HCT116 (cell line): ENCODE data around the gene GJD2. TPM values are rescaled to one million over a fixed set of nuclear protein-coding genes. Genes with fewer than 3 reads are reported as not detected.
A peak's percentile ranks its signal among the peaks of the same experiment; 100 is the strongest.

Experiments used
- ATAC-seq: fragments of 200-7000 bp; cut with Tn5 transposase; 2 replicates; pipeline ENCODE4 v1.9.1; 2020; ENCODE audit warnings: mild to moderate bottlenecking, moderate library complexity
- BruUV-seq: library from RNA; stranded (reverse); fragments of 400-500 nt; replicated peaks from 2 replicates; lab custom pipeline; 2021; lab: Mats Ljungman, UMichigan
- CTCF ChIA-PET: fragments of 300-600 bp; sonication (Branson Sonifier 250); formaldehyde crosslinking; loops from one replicate; lab custom pipeline; 2021; ENCODE audit warnings: antibody characterized with exemption; lab: Charles Lee
- POLR2A ChIA-PET: fragments of 300-600, 350-600 bp; sonication (Branson Sonifier 250); formaldehyde crosslinking; loops from one replicate; lab custom pipeline; 2021; ENCODE audit warnings: antibody characterized with exemption; lab: Charles Lee
- RAD21 ChIA-PET, 2 experiments: fragments of 300-600 bp; sonication (Branson Sonifier 250); formaldehyde crosslinking; loops; one replicate each; lab custom pipeline; 2023; ENCODE audit warnings: low total read pairs in 2 of 2; ENCODE audit not compliant: uncharacterized antibody in 2 of 2, unreplicated experiment in 2 of 2, low non-redundant PET in 1 of 2; lab: Charles Lee
- DNase-seq: peaks from one replicate; pipeline ENCODE4 v3.0.0-alpha.2; 2010; ENCODE audit warnings: low read depth, low spot score
- H2AFZ ChIP-seq: fragments of 200-600 bp; shearing (Covaris generic), sonication (generic); 2 replicates; pipeline ENCODE4 v1.6.1; 2017; ENCODE audit warnings: low read depth, mixed run types, mixed read lengths, antibody characterized with exemption, low read length; ENCODE audit not compliant: poor library complexity, severe bottlenecking
- H3K27ac ChIP-seq: 2 replicates; pipeline ENCODE4 v1.5.1; 2012; ENCODE audit warnings: low read depth, low read length
- H3K27me3 ChIP-seq: fragments of 200-600 bp; sonication (generic); 2 replicates; pipeline ENCODE4 v1.6.1; 2016; ENCODE audit warnings: mixed run types, low read length, mixed read lengths; ENCODE audit not compliant: insufficient read depth
- H3K36me3 ChIP-seq, 2 experiments: fragments of 200-500 bp in 1 of 2; fragments of 200-600 bp in 1 of 2; sonication (Bioruptor generic) in 1 of 2; sonication (generic) in 1 of 2; 2 replicates each; pipeline versions ENCODE4 v1.5.1 to v1.6.1; 2014 to 2016; ENCODE audit warnings: low read length in 2 of 2, inconsistent platforms in 1 of 2, mixed read lengths in 1 of 2, mixed run types in 1 of 2; ENCODE audit not compliant: insufficient read depth in 2 of 2, control insufficient read depth in 1 of 2
- H3K4me1 ChIP-seq, 2 experiments: fragments of 200-600 bp in 1 of 2; sonication (generic) in 1 of 2; 2 replicates each; pipeline versions ENCODE4 v1.5.1 to v1.6.1; 2012 to 2017; ENCODE audit warnings: low read length in 2 of 2, inconsistent platforms in 1 of 2, mild to moderate bottlenecking in 1 of 2, mixed read lengths in 1 of 2, mixed run types in 1 of 2, moderate library complexity in 1 of 2; ENCODE audit not compliant: insufficient read depth in 2 of 2, control insufficient read depth in 1 of 2
- H3K4me2 ChIP-seq: fragments of 200-600 bp; sonication (generic); 2 replicates; pipeline ENCODE4 v1.6.1; 2017; ENCODE audit warnings: mixed run types, low read length, mixed read lengths
- H3K4me3 ChIP-seq, 2 experiments: fragments of 200-600 bp in 1 of 2; sonication (generic) in 1 of 2; replicated peaks in 1 of 2; 2 replicates each; pipeline ENCODE4 v1.5.1; 2011 to 2016; ENCODE audit warnings: low read length in 2 of 2, control low read depth in 1 of 2, low read depth in 1 of 2, mild to moderate bottlenecking in 1 of 2, mixed read lengths in 1 of 2, mixed run types in 1 of 2
- H3K79me2 ChIP-seq: fragments of 200-600 bp; sonication (generic); 2 replicates; pipeline ENCODE4 v1.6.1; 2017; ENCODE audit warnings: mild to moderate bottlenecking, mixed run types, low read length, moderate library complexity, mixed read lengths; ENCODE audit not compliant: insufficient read depth
- H3K9ac ChIP-seq: fragments of 200-600 bp; sonication (generic); 2 replicates; pipeline ENCODE4 v1.6.1; 2016; ENCODE audit warnings: low read length, mixed read lengths
- H3K9me2 ChIP-seq: fragments of 200-600 bp; sonication (generic), shearing (Covaris generic); 2 replicates; pipeline ENCODE4 v1.6.1; 2017; ENCODE audit warnings: mixed run types, mild to moderate bottlenecking, moderate library complexity; ENCODE audit not compliant: insufficient read depth
- H3K9me3 ChIP-seq, 2 experiments: fragments of 200-500 bp in 1 of 2; fragments of 200-600 bp in 1 of 2; sonication (Bioruptor generic) in 1 of 2; sonication (generic) in 1 of 2; 2 replicates each; pipeline ENCODE4 v1.6.1; 2014 to 2017; ENCODE audit warnings: low read length in 2 of 2, mixed read lengths in 2 of 2, inconsistent platforms in 1 of 2, low read depth in 1 of 2, mild to moderate bottlenecking in 1 of 2, mixed run types in 1 of 2, moderate library complexity in 1 of 2; ENCODE audit not compliant: control insufficient read depth in 1 of 2, insufficient read depth in 1 of 2
- H4K20me1 ChIP-seq: fragments of 200-600 bp; sonication (generic), shearing (Covaris generic); 2 replicates; pipeline ENCODE4 v1.6.1; 2017; ENCODE audit warnings: mixed run types, mild to moderate bottlenecking, moderate library complexity; ENCODE audit not compliant: insufficient read depth
- CBX3 ChIP-seq: IDR thresholded peaks from 2 replicates; pipeline ENCODE4 v1.6.1; 2012; ENCODE audit warnings: low read depth
- EZH2 ChIP-seq: fragments of 200-600 bp; sonication (generic); IDR thresholded peaks from 2 replicates; pipeline ENCODE4 v1.6.1; 2017; ENCODE audit warnings: antibody characterized with exemption, mixed run types
- EZH2phosphoT487 ChIP-seq: fragments of 200-600 bp; IDR thresholded peaks from 2 replicates; pipeline ENCODE4 v1.6.1; 2018; ENCODE audit warnings: antibody characterized with exemption, borderline replicate concordance
- JUND ChIP-seq: IDR thresholded peaks from 2 replicates; pipeline ENCODE4 v1.6.1; 2012
- POLR2A ChIP-seq: IDR thresholded peaks from 2 replicates; pipeline ENCODE4 v1.7.0; 2011; ENCODE audit warnings: borderline replicate concordance; ENCODE audit not compliant: insufficient read depth, insufficient read length; ENCODE audit errors: extremely low read depth
- REST ChIP-seq: IDR thresholded peaks from 2 replicates; pipeline ENCODE4 v1.6.1; 2012; ENCODE audit warnings: low read depth
- SIN3A ChIP-seq: IDR thresholded peaks from 2 replicates; pipeline ENCODE4 v1.6.1; 2012; ENCODE audit warnings: low read depth
- ZBTB33 ChIP-seq: IDR thresholded peaks from 2 replicates; pipeline ENCODE4 v1.6.1; 2011; ENCODE audit warnings: mild to moderate bottlenecking, low read length, moderate library complexity; ENCODE audit not compliant: insufficient replicate concordance; ENCODE audit errors: extremely low read depth
- ZFX ChIP-seq: fragments of 450-650 bp; IDR thresholded peaks from 2 replicates; pipeline ENCODE4 v1.6.1; 2017
- ZNF274 ChIP-seq: fragments of 200-500 bp; sonication (Bioruptor generic); IDR thresholded peaks from 2 replicates; pipeline ENCODE4 v1.6.1; 2014; ENCODE audit warnings: mild to moderate bottlenecking, low read depth, low read length, inconsistent platforms
- intact Hi-C: fragments of 100-400 bp; cut with micrococcal nuclease; formaldehyde crosslinking; loops from 2 replicates; pipeline ENCODE4 v1.10.0; 2022
- total RNA-seq: library from RNA; stranded (reverse); gene quantifications from one replicate; pipeline ENCODE4 v1.2.1, GENCODE V29; 2021; ENCODE audit not compliant: unreplicated experiment

Gene GJD2
- total RNA-seq, 1 experiment from 2014 or later = not detected

GRCh38 chr15:34738002-34738401 is 16.8 kb downstream of the GJD2 start:
- Histone ChIP-seq H3K4me3 (no peak overlapping the region), H3K9ac (no peak overlapping the region), H3K4me2 (no peak overlapping the region), H3K79me2 (no peaks in the 10 kb centered on the region), H3K27ac (no peak overlapping the region), H3K9me2 (no peaks in the 10 kb centered on the region), H2AFZ (no peak overlapping the region), H3K27me3 (peaks cover 89% of the 10 kb centered on the region)
- RAD21 ChIA-PET = no interaction called here
- no TSS peak for BruUV-seq
- no peak for ATAC-seq
- TF ChIP-seq EZH2 = no peak; the same call in 1 of the 2 replicates
- no peak for TF ChIP-seq JUND
- no peak for TF ChIP-seq POLR2A
- no peak for TF ChIP-seq ZFX
- TF ChIP-seq EZH2phosphoT487 = 0 out of 2 replicates have a peak, but pooled peaks have one; percentile 76
- TF ChIP-seq, all 23 proteins: peak for 1
- Histone ChIP-seq H3K36me3 (no peaks in the 10 kb centered on the region), H3K4me1 (no peaks in the 10 kb centered on the region), H3K9me3 (no peaks in the 10 kb centered on the region), H4K20me1 (no peaks in the 10 kb centered on the region)
- ChIA-PET POLR2A (no interaction called here), CTCF (no interaction called here)
- intact Hi-C loops = no loop called here
- DNase-seq = no peak

- BruUV-seq = no TSS peak
- intact Hi-C loops = no loop called here
Measured at GRCh38 chr15:34737477-34737876, 17.3 kb downstream of the GJD2 start.

More at GRCh38 chr15:34737477-34737876, 17.3 kb downstream of the GJD2 start:
- H3K4me3 ChIP-seq = no peak overlapping the region
- TF ChIP-seq CBX3 (no peak), REST (no peak), SIN3A (no peak), ZNF274 (no peak), ZBTB33 (no peak), JUND (no peak)
- RAD21 ChIA-PET = no interaction called here
- no peak for DNase-seq
- no peak for ATAC-seq
- no peaks in the 10 kb centered on the region for H3K79me2 ChIP-seq
- no peak overlapping the region for H3K9ac ChIP-seq
- CTCF ChIA-PET = interaction anchor here (1.0 kb wide), 1 partner anchor 29 kb away, joined by 3 read pairs; no protein-coding TSS in a partner anchor
- H2AFZ ChIP-seq = no peak overlapping the region
- POLR2A ChIA-PET = no interaction called here
- no peak overlapping the region for H3K4me2 ChIP-seq
- H3K9me2 ChIP-seq = no peaks in the 10 kb centered on the region
- peaks cover 84% of the 10 kb centered on the region for H3K27me3 ChIP-seq
- H3K4me1 ChIP-seq = no peaks in the 10 kb centered on the region
- H3K27ac ChIP-seq = no peak overlapping the region
- H4K20me1 ChIP-seq = no peaks in the 10 kb centered on the region
- no peaks in the 10 kb centered on the region for H3K9me3 ChIP-seq
- H3K36me3 ChIP-seq = no peaks in the 10 kb centered on the region
